HG02763 (cell line): ENCODE results near the gene LRP11.
"Not testable (repeated sequence)": the region's sequence is repeated elsewhere in the genome, so short reads cannot be mapped to it uniquely, and the experiment has no call there.

Source experiments
- ATAC-seq: cut with Tn5 transposase; IDR thresholded peaks from one replicate; pipeline ENCODE4 v1.9.1; 2021; ENCODE audit warnings: mild to moderate bottlenecking, moderate library complexity; ENCODE audit not compliant: unreplicated experiment

LRP11 gene, protein sequence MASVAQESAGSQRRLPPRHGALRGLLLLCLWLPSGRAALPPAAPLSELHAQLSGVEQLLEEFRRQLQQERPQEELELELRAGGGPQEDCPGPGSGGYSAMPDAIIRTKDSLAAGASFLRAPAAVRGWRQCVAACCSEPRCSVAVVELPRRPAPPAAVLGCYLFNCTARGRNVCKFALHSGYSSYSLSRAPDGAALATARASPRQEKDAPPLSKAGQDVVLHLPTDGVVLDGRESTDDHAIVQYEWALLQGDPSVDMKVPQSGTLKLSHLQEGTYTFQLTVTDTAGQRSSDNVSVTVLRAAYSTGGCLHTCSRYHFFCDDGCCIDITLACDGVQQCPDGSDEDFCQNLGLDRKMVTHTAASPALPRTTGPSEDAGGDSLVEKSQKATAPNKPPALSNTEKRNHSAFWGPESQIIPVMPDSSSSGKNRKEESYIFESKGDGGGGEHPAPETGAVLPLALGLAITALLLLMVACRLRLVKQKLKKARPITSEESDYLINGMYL

DNA sequence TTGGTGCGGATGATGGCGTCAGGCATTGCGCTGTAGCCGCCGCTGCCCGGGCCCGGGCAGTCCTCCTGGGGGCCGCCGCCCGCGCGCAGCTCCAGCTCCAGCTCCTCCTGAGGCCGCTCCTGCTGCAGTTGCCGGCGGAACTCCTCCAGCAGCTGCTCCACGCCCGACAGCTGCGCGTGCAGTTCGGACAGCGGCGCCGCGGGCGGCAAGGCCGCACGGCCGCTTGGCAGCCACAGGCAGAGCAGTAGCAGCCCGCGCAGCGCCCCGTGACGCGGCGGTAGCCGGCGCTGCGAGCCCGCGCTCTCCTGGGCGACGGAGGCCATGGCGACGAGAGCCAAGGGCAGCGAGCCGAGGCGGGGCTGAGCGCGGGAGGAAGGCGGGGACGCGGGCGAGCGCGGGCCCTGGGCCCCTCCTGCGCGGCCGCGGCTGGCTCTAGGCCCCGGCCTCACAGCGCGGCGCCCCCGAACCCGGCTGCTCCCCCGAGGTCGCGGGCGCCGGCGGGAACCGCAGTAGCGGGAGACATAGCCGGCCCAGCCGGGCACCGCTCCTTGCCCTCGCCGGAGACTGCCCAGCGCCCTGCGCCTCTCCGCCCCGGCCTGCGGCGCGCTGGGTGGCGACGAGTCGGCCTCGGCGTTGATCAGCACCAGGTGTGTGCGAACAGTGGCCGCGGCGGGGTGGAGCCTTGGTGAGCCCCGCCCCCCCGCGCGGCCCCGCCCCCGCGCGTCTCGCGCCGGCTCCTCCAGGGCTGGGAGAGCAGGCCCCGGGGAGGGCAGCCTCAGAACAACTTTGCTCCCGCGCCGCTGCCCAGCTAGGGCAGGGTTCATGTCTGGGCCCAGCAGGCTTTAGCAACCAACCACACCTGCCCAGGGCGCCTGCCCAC lies at the start of gene LRP11:
TSS of gene LRP11 (minus strand) at position 662 of the 880 bp plus-strand sequence. CDS start at position 323, 339 bp downstream.
- ATAC-seq: peak; percentile 73

DNA sequence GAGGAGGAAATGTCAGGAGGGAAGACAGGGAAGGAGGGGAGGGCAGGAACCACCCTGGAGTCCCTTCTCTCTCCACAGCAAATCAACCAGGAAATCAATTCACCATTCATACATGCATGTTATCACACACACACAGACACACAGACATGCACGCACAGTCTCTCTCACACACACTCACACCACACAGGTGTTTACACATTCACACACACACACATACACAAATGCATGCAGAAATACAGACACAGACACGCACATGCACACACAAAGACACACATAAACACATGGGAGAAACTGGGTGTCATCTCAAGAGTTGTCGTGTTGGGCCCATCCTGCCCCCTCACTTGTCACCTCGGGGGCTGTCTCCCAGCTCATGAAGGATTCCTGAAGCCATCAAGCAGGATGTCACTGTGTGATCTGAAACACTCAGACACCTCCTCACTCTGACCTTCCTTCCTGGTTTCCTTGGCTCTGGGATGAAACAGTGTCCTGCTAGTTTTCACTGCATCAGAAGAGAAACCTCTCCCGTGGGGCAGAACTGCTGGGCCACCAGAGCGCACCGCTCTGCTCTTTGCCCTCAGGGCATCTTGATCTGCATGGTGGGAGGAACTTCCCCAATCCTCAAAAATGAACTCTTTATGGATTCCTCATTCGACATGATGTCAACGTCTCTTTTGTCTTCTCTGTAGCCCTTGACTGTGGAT lies 49.5 kb upstream of the LRP11 start:
- no peak for ATAC-seq

DNA sequence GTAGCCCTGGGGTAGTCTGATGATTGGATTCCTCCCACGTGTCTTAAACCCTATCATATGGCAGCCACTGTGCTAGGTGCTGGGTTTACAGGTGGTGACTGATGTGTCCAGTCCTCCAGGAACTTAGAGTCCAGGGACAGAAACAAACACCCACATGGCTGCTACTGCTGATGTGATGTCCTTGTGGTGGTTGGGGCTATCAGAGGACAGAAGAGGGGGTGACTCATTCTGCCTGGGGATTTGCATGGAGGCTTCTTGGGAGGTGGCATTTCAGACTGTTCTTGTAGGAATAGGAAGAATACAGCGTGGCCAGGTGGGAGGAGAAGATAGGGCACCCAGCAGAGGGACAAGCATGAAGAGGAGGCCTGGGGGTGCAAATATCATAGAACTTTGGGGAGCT lies 48.9 kb upstream of the LRP11 start:
- no peak for ATAC-seq

DNA sequence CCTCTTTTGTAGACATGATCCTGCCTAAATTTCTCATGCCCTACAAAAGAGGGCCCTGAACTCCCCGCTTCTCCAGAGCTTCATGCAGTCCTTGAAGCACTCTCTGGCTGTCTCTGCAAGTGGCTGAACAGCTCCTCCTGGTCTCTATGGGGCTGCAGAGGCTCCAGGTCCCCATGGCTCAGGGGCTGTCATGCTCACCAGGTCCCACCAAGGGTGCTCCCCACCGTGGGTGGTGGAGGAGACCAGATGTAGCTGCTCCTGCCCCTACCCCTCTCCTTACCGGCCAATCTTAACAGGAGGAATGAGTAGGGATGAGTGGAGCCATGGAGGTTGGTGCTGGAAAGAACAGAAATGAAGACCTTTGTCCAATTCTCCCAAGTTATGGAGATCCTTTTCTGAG lies 48.5 kb upstream of the LRP11 start:
- ATAC-seq: not testable (repeated sequence)

DNA sequence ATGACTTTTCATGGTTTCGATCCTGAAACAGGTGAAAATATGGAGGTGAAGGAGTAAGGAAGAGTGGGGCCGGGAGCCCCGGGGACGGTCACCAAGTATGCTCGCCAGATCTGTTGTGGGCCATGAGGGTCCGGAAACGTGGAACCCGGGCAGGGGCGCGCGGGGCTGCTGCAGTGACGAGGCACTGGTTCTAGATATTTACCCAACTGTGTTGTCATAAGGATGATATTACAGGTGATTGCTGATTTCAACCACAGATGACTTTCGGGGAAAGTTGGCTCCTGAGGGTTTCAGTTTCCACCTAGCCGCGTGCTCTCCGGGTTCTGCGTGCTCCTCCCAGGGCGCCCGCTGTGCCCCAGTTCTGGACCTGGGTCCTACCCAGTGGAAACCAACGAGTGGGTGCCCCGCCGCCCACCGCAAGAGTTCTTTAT lies 46.6 kb upstream of the LRP11 start:
- no peak for ATAC-seq

DNA sequence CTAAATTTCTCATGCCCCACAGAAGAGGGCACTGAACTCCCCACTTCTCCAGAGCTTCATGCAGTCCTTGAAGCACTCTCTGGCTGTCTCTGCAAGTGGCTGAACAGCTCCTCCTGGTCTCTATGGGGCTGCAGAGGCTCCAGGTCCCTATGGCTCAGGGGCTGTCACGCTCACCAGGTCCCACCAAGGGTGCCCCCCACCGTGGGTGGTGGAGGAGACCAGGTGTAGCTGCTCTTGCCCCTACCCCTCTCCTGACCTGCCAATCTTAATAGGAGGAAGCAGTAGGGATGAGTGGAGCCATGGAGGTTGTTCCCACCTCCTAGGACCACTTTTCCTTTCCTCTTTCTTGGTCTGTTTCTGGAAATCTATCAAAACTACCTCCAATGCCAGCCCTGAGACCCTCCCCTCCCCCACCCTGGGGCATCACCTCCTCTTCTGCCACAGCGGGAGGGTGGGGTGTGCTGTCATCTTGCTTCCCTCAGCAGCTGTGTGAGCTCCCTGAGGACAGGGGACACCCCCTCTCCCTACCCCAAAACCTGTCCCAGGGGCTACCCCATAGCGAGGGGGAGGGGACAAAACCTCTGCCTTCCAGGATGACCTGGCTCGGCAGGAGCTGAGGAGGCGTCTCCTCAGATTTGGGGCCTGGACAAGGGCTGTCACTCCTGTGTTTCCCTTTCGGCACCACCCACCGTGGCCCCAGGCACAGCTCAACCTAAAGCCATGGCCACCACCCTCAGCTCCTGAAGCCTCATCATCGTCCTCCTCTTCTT lies 45.7 kb upstream of the LRP11 start:
- ATAC-seq: no peak

DNA sequence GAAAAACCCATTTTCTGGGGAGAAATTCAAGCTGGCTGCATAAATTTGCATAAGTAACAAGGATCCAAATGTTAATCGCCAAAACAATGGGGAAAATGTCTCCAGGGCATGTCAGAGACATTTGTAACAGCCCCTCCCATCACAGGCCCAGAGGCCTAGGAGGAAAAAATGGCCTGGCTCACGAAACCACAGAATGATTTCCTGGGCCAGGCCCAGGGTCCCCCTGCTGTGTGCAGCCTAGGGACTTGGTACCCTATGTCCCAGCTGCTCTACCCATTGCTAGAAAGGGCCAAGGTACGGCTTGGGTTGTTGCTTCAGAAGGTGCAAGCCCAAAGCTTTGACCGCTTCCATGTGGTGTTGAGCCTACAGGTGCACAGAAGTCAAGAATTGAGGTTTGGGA lies 44.3 kb upstream of the LRP11 start:
- not testable (repeated sequence) for ATAC-seq

DNA sequence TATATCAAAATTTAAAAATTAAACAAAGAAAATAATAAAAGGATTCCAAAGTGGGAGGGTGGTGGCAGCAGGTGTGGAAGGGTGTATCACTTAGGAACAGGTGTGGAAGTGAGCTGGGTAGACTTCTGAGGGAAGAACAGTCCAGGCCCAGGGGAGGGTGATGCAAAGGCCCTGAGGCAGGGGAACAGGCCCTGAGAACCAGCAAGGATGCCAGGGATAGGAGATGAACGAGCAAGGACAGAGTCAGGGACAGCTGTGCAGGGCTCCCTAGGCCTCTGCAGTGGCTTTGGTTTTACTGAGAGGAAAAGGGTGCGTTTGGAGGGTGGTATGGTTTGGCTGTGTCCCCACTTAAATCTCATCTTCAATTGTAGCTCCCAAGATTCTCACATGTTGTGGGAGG lies 43.2 kb upstream of the LRP11 start:
- ATAC-seq: no peak

DNA sequence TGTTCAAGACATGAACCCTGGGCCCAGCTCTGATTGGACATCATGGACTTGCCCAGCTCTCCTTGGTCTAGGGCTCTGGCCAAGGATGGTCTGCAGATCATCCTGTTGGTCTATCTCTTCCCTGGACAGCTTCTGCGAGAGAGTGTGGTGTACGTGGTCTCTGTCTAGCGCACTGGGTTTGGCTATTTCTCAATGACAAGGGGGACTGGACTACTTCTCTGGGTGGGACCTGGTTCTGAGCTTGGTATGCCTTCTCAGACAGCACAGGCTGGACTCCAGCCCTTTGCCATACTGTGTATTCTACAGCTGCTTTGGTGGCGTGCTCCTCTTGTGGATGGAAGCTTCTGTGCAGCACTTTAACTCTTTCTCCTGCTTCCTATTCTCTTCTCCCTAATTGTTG lies 42.2 kb upstream of the LRP11 start:
- ATAC-seq: no peak

DNA sequence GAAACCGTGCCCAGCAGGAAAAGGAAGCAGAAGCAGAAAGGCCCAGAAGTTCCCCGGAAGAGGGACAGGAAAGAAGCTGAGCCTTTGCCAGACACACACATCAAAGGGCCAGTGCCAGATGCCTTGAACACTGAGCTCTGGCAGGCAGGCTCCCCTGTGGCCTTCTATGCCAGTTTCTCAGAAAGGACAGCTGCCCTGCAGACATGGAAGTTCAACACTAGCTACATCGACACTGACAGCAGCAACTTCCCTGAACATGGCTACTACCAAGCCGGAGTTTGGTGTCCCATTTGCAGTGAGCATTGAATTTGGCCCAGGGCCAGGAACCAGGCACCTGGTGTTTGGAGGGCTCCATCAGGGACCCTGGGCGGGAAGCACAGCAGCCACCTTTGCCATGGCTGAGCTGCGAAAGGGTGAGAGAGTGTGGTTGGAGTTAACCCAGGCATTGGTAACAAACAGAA lies 41.8 kb upstream of the LRP11 start:
- no peak for ATAC-seq

DNA sequence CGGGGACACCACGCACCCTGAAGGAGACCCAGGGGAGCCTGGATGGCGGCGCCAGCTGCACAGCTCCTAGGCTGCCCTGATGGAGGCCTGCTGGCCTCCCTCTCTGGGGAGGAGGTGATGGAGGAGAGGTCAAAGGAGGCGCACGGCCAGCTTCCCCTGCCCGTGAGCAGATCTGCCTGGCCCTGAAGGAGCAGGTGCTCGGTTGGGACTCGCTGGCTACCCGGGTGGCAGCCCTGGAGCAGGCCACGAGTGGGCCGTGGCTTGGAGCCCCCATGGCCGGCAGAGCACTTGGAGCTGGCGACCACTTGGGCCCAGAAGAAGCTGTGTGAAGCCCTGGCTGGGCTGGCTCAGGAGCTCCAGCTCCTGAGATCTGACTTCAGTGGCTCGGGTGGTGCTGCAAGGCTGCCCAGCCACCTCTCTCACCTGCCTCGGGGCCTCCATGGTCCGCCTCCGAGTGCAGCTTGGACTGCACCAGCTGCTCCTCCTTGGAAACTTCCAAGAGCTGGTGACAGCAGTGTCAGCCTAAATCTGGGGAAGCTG lies 41.3 kb upstream of the LRP11 start:
- no peak for ATAC-seq

DNA sequence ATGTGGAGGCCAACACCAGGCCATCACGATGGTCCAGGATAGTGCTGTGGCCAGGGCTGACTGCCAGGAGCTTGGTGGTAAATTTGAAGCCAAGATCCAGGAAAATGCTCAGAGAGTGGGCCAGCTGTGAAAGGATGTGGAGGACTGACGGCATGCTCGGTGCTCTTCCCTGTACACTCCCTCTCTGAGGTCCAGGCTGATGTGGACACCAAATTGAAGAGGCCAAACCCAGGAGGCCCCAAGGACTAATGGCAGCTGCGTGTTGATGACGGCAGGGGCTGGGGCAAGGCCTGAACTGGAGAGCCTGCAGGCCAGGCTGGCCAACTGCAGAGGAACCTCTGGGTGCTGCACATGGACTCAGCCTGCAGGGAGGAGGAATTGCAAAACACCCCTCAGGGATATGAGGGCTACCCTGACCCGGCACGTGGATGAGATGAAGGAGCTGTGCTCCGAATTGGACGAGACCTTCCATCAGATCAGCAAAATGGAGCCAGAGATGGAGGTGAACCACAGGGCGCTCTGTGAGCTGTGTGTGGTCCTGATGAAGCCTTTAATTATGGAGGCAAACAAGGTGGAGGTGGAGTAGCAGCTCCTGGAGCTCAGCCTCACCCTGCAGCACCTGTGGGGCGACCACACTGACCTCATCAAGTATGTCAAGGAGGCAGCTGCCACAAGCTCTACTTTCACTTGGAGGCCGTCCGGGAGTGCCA lies 40.7 kb upstream of the LRP11 start:
- no peak for ATAC-seq

DNA sequence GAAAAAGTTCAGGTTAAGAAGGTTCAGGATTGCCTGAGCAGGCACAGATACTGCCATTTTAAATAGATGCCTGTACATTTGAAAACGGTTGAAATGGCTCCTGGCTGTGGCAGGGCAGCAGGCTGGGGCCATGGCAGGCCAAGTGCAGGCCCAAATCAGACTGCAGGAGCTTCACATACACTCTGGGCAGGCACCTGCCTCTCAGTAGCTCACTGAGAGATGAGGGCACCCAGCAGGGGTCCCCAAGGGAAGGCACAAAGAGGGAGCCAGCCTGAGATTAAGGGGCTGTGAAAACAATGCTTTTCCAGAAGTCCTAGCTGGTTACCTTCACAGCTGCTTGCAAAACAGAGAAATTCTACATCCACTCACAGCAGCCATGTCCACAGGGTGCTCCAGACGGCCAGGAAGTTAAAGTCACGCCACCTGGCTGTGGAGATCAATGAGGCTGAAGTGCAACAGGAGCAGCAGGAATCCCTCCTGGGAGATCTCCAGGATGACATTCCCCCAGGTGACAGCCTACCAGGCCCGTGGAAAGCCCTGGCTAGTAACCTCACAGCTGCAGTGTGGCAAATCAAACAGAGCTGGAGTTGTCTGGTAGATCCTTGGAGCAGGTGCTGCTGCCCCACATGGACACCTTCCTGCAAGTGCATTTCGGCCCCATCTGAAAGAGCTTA lies 39.9 kb upstream of the LRP11 start:
- ATAC-seq: no peak

DNA sequence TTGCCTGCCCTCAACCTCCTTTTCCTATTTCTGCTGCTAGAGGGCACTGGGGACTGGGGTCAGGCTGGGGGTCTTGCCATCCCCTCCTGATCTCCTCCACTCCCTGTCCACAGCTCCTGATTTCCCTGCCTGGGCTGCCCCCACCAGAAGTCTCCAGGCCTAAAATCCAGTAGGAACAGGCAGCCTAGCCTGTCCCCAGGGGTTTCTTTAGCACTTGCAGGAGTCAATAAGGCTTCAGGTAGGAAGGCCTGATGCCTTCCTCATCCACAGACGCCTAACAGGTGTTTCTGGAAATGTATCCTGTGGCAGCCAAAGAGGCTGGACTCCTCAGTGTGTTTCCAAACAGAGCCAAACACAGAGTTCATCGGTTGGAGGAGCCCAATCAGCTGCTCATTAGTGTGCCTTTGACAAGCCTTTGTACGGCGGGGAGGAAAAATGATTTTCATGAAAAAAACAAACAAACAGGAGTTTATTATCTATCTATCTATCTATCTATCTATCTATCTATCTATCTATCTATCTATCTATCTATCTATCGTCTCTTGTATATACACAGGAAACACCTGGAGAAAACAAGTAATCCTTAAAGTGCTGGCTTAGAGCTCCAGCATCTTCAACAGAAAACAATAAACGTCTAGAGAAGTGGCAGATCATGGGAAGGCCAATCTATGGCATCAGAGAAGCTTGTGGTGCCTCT lies 37.4 kb upstream of the LRP11 start:
- no peak for ATAC-seq

DNA sequence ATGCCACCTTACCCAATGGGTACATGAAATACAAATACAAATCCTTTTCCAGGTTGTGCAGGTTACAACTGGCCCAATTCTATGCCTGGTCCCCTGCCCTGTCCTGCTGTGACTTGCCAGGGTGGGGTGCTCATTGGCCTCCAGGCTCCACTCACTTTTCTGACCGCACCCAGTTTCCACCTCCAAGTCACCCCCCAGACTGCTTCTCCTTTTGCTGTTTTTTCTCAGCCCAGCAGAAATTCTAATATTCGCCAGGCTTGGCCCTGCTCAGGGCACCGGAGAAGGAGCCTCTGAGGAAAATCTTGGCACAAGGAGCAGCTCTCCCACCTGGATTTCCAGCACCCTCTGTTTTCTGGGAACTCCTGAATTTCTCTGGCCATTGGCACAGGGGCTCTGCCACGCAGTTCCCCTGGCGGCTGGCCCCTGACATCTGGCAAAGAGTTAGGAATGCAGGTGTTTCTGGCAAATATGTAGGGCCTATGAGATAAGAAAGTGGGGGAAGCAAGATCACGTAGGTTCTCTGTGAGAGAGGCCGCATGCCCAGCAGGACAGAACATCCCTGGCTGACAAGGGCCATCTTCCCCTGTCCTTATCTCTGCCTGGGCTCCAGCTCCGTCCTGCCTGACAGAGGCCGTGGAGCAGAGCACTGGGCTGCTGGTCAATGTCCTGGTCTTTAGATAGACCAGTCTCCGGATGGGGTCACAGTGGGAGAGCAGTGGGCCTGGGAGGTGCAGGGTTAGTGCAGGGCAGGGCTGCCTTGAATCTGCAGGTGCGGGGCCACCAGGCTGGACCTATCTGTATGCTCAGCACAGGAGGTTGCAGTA lies 36.7 kb upstream of the LRP11 start:
- ATAC-seq: no peak

DNA sequence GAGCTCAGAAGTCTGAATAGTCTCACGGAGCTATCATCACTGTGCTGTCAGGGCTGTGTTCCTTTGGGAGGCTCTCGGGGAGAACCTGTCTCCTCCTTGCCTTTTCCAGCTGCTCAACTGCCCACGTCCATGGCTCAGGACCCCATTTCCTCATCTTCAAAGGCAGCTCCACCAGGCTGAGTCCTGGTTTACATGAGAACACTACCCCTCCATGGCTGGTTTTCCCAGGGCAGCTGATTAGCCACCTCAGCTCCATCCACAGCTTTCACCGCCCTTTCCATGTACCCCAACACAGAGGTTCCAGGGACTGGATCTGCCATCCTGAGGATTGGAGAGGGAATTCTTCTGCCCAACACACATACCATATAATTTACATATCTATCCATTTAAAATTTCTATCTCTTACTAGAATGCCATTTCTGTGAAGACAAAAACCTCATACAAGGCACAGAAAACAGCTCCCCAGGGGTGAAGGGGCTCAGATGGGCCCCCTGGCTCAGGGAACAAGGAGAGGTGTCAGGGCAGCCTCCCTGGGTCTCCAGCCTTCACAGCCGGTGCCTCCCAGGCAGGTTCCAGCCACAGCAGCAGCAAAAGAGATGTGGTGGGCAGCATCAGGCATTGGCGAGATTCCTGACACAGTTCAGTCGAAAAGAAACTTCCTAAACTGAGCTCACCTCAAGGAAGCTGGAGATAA lies 35.9 kb upstream of the LRP11 start:
- no peak for ATAC-seq

DNA sequence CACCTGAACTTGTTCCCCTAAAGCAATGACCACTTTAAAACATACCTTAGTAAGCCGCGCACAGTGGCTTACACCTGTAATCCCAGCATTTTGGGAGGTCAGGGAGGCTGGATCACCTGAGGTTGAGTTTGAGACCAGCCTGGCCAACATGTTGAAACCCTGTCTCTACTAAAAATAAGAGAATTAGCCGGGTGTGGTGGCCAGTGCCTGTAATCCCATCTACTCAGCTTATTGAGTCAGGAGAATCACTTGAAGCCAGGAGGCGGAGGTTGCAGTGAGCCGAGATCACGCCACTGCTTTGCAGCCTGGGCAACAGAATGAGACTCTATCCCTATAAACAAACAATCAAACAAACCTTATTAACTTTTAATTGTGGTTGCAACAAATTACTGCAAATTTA lies 35.3 kb upstream of the LRP11 start:
- ATAC-seq: no peak
